H1 (cell line): ENCODE results near the gene NR4A2. TPM values are rescaled to one million over a fixed set of nuclear protein-coding genes. Genes with fewer than 3 reads are reported as not detected.

Experiments
- CTCF ChIA-PET: fragments of 300-600 bp; sonication (Branson Sonifier 250); formaldehyde crosslinking; loops from one replicate; lab custom pipeline; 2021; ENCODE audit not compliant: partially characterized antibody; lab: Charles Lee
- POLR2A ChIA-PET: fragments of 300-600 bp; sonication (Branson Sonifier 250); formaldehyde crosslinking; loops from one replicate; lab custom pipeline; 2021; ENCODE audit warnings: inconsistent platforms; ENCODE audit not compliant: partially characterized antibody; lab: Charles Lee
- DNase-seq, 2 experiments: peaks; one replicate each; pipeline versions ENCODE4 v3.0.0 to v3.0.0-alpha.2; 2010 to 2022; ENCODE audit warnings: low spot score in 2 of 2, low read depth in 1 of 2, mixed read lengths in 1 of 2
- FAIRE-seq: peaks from 2 replicates; lab custom pipeline; 2011; peaks lifted over from hg19 to GRCh38; lab: Jason Lieb, UNC
- H2AFZ ChIP-seq: 2 replicates; pipeline ENCODE4 v1.8.1; 2012; ENCODE audit warnings: low read length, inconsistent platforms
- H2AK5ac ChIP-seq: 2 replicates; pipeline ENCODE4 v1.6.1; 2013; ENCODE audit warnings: low read depth, low read length
- H2BK120ac ChIP-seq: replicated peaks from 2 replicates; pipeline ENCODE3; 2013; ENCODE audit warnings: low read depth, low read length, inconsistent platforms
- H2BK12ac ChIP-seq: 2 replicates; pipeline ENCODE4 v1.6.1; 2013; ENCODE audit warnings: low read depth, low read length
- H2BK15ac ChIP-seq: 2 replicates; pipeline ENCODE4 v1.6.1; 2013; ENCODE audit warnings: low read length
- H2BK20ac ChIP-seq: 2 replicates; pipeline ENCODE4 v1.6.1; 2013; ENCODE audit warnings: low read length
- H2BK5ac ChIP-seq: 2 replicates; pipeline ENCODE4 v1.6.1; 2013; ENCODE audit warnings: low read depth, low read length
- H3K14ac ChIP-seq: 2 replicates; pipeline ENCODE4 v1.6.1; 2013; ENCODE audit warnings: inconsistent platforms; ENCODE audit not compliant: insufficient read length
- H3K18ac ChIP-seq: 2 replicates; pipeline ENCODE4 v1.6.1; 2013; ENCODE audit warnings: low read length; ENCODE audit errors: extremely low read depth
- H3K23ac ChIP-seq: 2 replicates; pipeline ENCODE4 v1.6.1; 2013; ENCODE audit warnings: inconsistent platforms; ENCODE audit not compliant: insufficient read length
- H3K23me2 ChIP-seq: 2 replicates; pipeline ENCODE4 v1.6.1; 2013; ENCODE audit warnings: low read depth, low read length
- H3K27ac ChIP-seq: 2 replicates; pipeline ENCODE4 v1.6.1; 2011; ENCODE audit warnings: low read depth, low read length, inconsistent platforms
- H3K27me3 ChIP-seq, 4 experiments: replicated peaks in 1 of 4; 1 replicate in 1 of 4; 2 replicates in 3 of 4; pipeline versions ENCODE4 v1.6.1 to v1.8.1; 2011 to 2013; ENCODE audit warnings: low read length in 3 of 4, mild to moderate bottlenecking in 3 of 4, inconsistent platforms in 2 of 4, mixed read lengths in 2 of 4, moderate library complexity in 1 of 4; ENCODE audit not compliant: control insufficient read depth in 3 of 4, insufficient read depth in 3 of 4; ENCODE audit errors: extremely low read depth in 1 of 4
- H3K36me3 ChIP-seq, 4 experiments: 2 replicates each; pipeline versions ENCODE4 v1.6.1 to v1.8.1; 2011 to 2013; ENCODE audit warnings: mild to moderate bottlenecking in 4 of 4, low read length in 3 of 4, moderate library complexity in 2 of 4, control low read depth in 1 of 4, inconsistent platforms in 1 of 4; ENCODE audit not compliant: insufficient read depth in 4 of 4, control insufficient read depth in 2 of 4
- H3K4ac ChIP-seq: replicated peaks from 2 replicates; pipeline ENCODE3; 2013; ENCODE audit warnings: low read length, low read depth, mixed read lengths, inconsistent platforms; ENCODE audit not compliant: insufficient read length
- H3K4me1 ChIP-seq, 4 experiments: replicated peaks in 1 of 4; 1 replicate in 1 of 4; 2 replicates in 3 of 4; pipeline versions ENCODE4 v1.6.1 to v1.8.1; 2011 to 2013; ENCODE audit warnings: low read length in 3 of 4, inconsistent platforms in 2 of 4, mixed read lengths in 1 of 4; ENCODE audit not compliant: insufficient read depth in 4 of 4, control insufficient read depth in 3 of 4
- H3K4me2 ChIP-seq, 2 experiments: 2 replicates each; pipeline versions ENCODE4 v1.6.1 to v1.8.1; 2011 to 2013; ENCODE audit warnings: low read depth in 2 of 2, low read length in 2 of 2, control low read depth in 1 of 2, inconsistent platforms in 1 of 2, mild to moderate bottlenecking in 1 of 2; ENCODE audit not compliant: insufficient read depth in 1 of 2
- H3K4me3 ChIP-seq, 4 experiments: fragments of 200-600, 300-600 bp in 1 of 4; sonication (generic), shearing (Covaris generic), sonication (Bioruptor Twin) in 1 of 4; 2 replicates each; pipeline versions ENCODE4 v1.5.1 to v1.8.1; 2011 to 2016; ENCODE audit warnings: low read length in 4 of 4, low read depth in 3 of 4, control low read depth in 2 of 4, inconsistent platforms in 2 of 4, mild to moderate bottlenecking in 2 of 4, mixed read lengths in 1 of 4, moderate library complexity in 1 of 4; ENCODE audit not compliant: insufficient read depth in 2 of 4; ENCODE audit errors: extremely low read depth in 1 of 4
- H3K56ac ChIP-seq: replicated peaks from 2 replicates; pipeline ENCODE3; 2013; ENCODE audit warnings: low read depth, mild to moderate bottlenecking, mixed read lengths, low read length, inconsistent platforms; ENCODE audit not compliant: insufficient read length
- H3K79me1 ChIP-seq: 2 replicates; pipeline ENCODE4 v1.6.1; 2013; ENCODE audit warnings: low read depth, low read length, control low read depth
- H3K79me2 ChIP-seq, 2 experiments: 2 replicates each; pipeline versions ENCODE4 v1.6.1 to v1.8.1; 2012 to 2013; ENCODE audit warnings: low read length in 2 of 2, mild to moderate bottlenecking in 2 of 2, inconsistent platforms in 1 of 2; ENCODE audit not compliant: insufficient read depth in 2 of 2, control insufficient read depth in 1 of 2
- H3K9ac ChIP-seq, 4 experiments: replicated peaks in 1 of 4; 1 replicate in 1 of 4; 2 replicates in 3 of 4; pipeline versions ENCODE4 v1.6.1 to v1.8.1; 2011 to 2013; ENCODE audit warnings: low read depth in 3 of 4, low read length in 3 of 4, control low read depth in 2 of 4, mild to moderate bottlenecking in 2 of 4, moderate library complexity in 2 of 4, inconsistent platforms in 1 of 4; ENCODE audit errors: extremely low read depth in 1 of 4
- H3K9me3 ChIP-seq, 2 experiments: 2 replicates each; pipeline versions ENCODE4 v1.6.1 to v1.8.1; 2012 to 2013; ENCODE audit warnings: mild to moderate bottlenecking in 2 of 2, moderate library complexity in 2 of 2, control low read depth in 1 of 2, inconsistent platforms in 1 of 2, low read depth in 1 of 2, low read length in 1 of 2, mixed read lengths in 1 of 2; ENCODE audit not compliant: insufficient read depth in 2 of 2
- H4K20me1 ChIP-seq, 2 experiments: replicated peaks in 1 of 2; 2 replicates each; pipeline versions ENCODE3 to v1.8.1; 2011 to 2013; ENCODE audit warnings: inconsistent platforms in 2 of 2, low read length in 2 of 2, mild to moderate bottlenecking in 1 of 2; ENCODE audit not compliant: insufficient read depth in 2 of 2, control insufficient read depth in 1 of 2
- H4K5ac ChIP-seq: 2 replicates; pipeline ENCODE4 v1.6.1; 2013; ENCODE audit warnings: low read length, low read depth, mixed read lengths, inconsistent platforms; ENCODE audit not compliant: insufficient read length
- H4K8ac ChIP-seq: 2 replicates; pipeline ENCODE4 v1.8.0; 2013; ENCODE audit warnings: mild to moderate bottlenecking, moderate library complexity, low read length, inconsistent platforms; ENCODE audit not compliant: insufficient read depth; ENCODE audit errors: extremely low read depth
- H4K91ac ChIP-seq: replicated peaks from 2 replicates; pipeline ENCODE3; 2013; ENCODE audit warnings: low read length, mixed read lengths, inconsistent platforms; ENCODE audit not compliant: insufficient read length
- RNF2 ChIP-seq: fragments of 200-900, 300-1000 bp; sonication (generic); IDR thresholded peaks from 2 replicates; pipeline ENCODE4 v1.7.1; 2016; ENCODE audit warnings: borderline replicate concordance, low read depth, mild to moderate bottlenecking, antibody characterized with exemption, low read length; ENCODE audit not compliant: poor library complexity, severe bottlenecking; ENCODE audit errors: missing control alignments
- SUZ12 ChIP-seq: fragments of 200-600 bp; sonication (generic); IDR thresholded peaks from 2 replicates; pipeline ENCODE4 v1.6.1; 2012; ENCODE audit warnings: mild to moderate bottlenecking, inconsistent platforms, low read length, moderate library complexity, mixed read lengths
- WGBS, 2 experiments: shearing (Covaris generic) in 1 of 2; methylation state at CpG; one replicate each; pipeline versions ENCODE4 v1.1.6 to v1.1.7; 2013 to 2015; ENCODE audit warnings: low lambda C conversion rate in 2 of 2, mixed read lengths in 2 of 2, inconsistent platforms in 1 of 2, low coverage in 1 of 2, missing lambda C conversion rate in 1 of 2; ENCODE audit not compliant: insufficient replicate concordance in 2 of 2, insufficient coverage in 1 of 2, insufficient read length in 1 of 2; ENCODE audit errors: extremely low coverage in 1 of 2, missing lambda C conversion rate in 1 of 2; 5-methylcytosine and 5-hydroxymethylcytosine counted together
- polyA plus RNA-seq, 7 experiments: library from polyadenylated mRNA; depleted of rRNA in 3 of 7; stranded (reverse) in 5 of 7; unstranded in 2 of 7; fragments of >200 nt in 5 of 7; fragments of 200-250 nt in 2 of 7; gene quantifications; 1 replicate in 5 of 7; 2 replicates in 1 of 7; 4 replicates in 1 of 7; pipeline versions ENCODE4 v1.2.1 to v1.2.3, GENCODE V29; 2011 to 2013; ENCODE audit warnings: missing spikeins in 2 of 7, mixed read lengths in 2 of 7
- total RNA-seq: library from RNA; stranded (reverse); fragmentation: NEBNext Ultra II Directional; extraction: Animal tissue kit (Norgen Biotek cat#: 25700); gene quantifications from 2 replicates; pipeline ENCODE4 v1.2.1, GENCODE V29; 2021
- TF ChIP-seq, protein P1 (sequence below): IDR thresholded peaks from 2 replicates; pipeline ENCODE4 v1.6.1; 2012; ENCODE audit warnings: inconsistent platforms
- TF ChIP-seq, protein P2 (sequence below): IDR thresholded peaks from 2 replicates; pipeline ENCODE4 v1.6.1; 2012; ENCODE audit warnings: inconsistent platforms

Gene NR4A2
- total and polyA plus RNA-seq, 2 of the 8 experiments (the other 6 are each of a cell fraction or from before 2014, with no cell fraction given), result 0.15 to 1.7 TPM

- Histone ChIP-seq H4K8ac (no peak overlapping the region), H3K4me2 (peak overlapping the region; percentile 94 to 98), H2AFZ (peak overlapping the region; percentile 95), H2AK5ac (no peak overlapping the region), H3K4me3 (peak overlapping the region; percentile 56 to 80 (median 68)), H3K9ac (no peak overlapping the region), H3K4ac (no peak overlapping the region), H3K14ac (no peak overlapping the region), H3K23ac (no peak overlapping the region), H3K36me3 (no peaks in the 10 kb centered on the region), H3K56ac (no peak overlapping the region), H4K5ac (no peak overlapping the region), H3K23me2 (peaks cover 29% of the 10 kb centered on the region), H4K20me1 (peaks cover 0 to 9% of the 10 kb centered on the region in 2 experiments), H3K79me2 (no peaks in the 10 kb centered on the region), H2BK15ac (no peak overlapping the region), H3K27ac (no peak overlapping the region), H2BK12ac (0 out of 2 replicates have a peak overlapping the region, but pooled peaks have one; percentile 19), H2BK120ac (no peak overlapping the region), H3K27me3 (peaks cover 33 to 55% (median 46%) of the 10 kb centered on the region in 4 experiments), H2BK5ac (no peak overlapping the region), H3K4me1 (peaks cover 0 to 17% (median 11%) of the 10 kb centered on the region in 4 experiments; a peak in 6 of 7 replicates), H4K91ac (no peak overlapping the region), H3K18ac (no peak overlapping the region), H3K9me3 (no peaks in the 10 kb centered on the region; a peak in 1 of 4 replicates), H3K79me1 (no peaks in the 10 kb centered on the region), H2BK20ac (no peak overlapping the region)
- CTCF ChIA-PET, result interaction anchor here (0.6 to 2.8 kb wide), 9 partner anchors 12 to 846 kb away, joined by 4 to 17 read pairs (median 9); partner anchors contain the start of gene GPD2
- DNase-seq (no peak), FAIRE-seq (no peak)
- TF ChIP-seq RNF2 (peak; percentile 50), SUZ12 (no peak)
- TF ChIP-seq, protein P1, sequence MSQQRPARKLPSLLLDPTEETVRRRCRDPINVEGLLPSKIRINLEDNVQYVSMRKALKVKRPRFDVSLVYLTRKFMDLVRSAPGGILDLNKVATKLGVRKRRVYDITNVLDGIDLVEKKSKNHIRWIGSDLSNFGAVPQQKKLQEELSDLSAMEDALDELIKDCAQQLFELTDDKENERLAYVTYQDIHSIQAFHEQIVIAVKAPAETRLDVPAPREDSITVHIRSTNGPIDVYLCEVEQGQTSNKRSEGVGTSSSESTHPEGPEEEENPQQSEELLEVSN, result peak; percentile 68
- TF ChIP-seq, protein P2, sequence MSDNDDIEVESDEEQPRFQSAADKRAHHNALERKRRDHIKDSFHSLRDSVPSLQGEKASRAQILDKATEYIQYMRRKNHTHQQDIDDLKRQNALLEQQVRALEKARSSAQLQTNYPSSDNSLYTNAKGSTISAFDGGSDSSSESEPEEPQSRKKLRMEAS, result peak; percentile 55
- POLR2A ChIA-PET, result interaction anchor here (0.6 to 2.4 kb wide), 5 partner anchors 10 to 344 kb away, joined by 3 to 9 read pairs (median 6); no protein-coding TSS in a partner anchor
- 2% methylated on average over 23 of the region's 28 CpGs; no CpG with 5 or more reads in 1 of the 2 experiments for WGBS, 2 experiments
These were observed 891 bp upstream of the NR4A2 start for GRCh38 chr2:156333274-156333950.
